Measurements from ENCODE around the gene SLC2A4RG. TPM values are rescaled to one million over a fixed set of nuclear protein-coding genes. Genes with fewer than 3 reads are reported as not detected.
"Not testable (repeated sequence)": the region's sequence is repeated elsewhere in the genome, so short reads cannot be mapped to it uniquely, and the experiment has no call there.

The SLC2A4RG gene
- total RNA-seq, 3 donors from 2014 or later (not counting 1 experiment from before 2014, with no cell fraction given): 90.4 to 100 (median 95.5) TPM

DNA sequence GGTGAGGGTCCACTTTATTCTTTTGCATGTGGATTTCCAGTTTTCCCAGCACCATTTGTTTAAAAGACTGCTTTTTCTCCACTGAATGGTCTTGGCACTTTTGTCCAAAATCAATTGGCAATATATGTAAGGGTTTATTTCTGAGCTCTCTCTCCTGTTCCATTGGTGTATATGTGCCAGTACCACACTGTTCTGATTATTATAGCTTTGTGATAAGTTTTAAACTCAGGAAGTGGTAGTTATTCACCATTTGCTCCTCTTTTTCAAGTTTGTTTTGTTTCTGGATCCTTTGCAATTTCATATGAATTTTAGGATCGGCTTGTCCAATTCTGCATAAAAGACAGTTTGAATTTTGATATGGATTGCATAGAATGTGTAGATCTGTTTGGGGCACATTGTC lies 27.4 kb upstream of the SLC2A4RG start:
- H3K9me3 Mint-ChIP-seq: no peaks in the 10 kb centered on the region
- H3K27me3 ChIP-seq (ENCODE audit: control insufficient read depth, insufficient read depth, low read length): no peaks in the 10 kb centered on the region
- H3K27ac ChIP-seq (ENCODE audit: low read length): no peak overlapping the region
- H3K27ac Mint-ChIP-seq: peak overlapping the region in 1 of 2 donors; percentile 31
- TF ChIP-seq, protein P1, sequence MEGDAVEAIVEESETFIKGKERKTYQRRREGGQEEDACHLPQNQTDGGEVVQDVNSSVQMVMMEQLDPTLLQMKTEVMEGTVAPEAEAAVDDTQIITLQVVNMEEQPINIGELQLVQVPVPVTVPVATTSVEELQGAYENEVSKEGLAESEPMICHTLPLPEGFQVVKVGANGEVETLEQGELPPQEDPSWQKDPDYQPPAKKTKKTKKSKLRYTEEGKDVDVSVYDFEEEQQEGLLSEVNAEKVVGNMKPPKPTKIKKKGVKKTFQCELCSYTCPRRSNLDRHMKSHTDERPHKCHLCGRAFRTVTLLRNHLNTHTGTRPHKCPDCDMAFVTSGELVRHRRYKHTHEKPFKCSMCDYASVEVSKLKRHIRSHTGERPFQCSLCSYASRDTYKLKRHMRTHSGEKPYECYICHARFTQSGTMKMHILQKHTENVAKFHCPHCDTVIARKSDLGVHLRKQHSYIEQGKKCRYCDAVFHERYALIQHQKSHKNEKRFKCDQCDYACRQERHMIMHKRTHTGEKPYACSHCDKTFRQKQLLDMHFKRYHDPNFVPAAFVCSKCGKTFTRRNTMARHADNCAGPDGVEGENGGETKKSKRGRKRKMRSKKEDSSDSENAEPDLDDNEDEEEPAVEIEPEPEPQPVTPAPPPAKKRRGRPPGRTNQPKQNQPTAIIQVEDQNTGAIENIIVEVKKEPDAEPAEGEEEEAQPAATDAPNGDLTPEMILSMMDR (IDR thresholded peaks at IDR 0.05): no peak
- peaks cover 15% of the 10 kb centered on the region for H3K4me1 ChIP-seq (ENCODE audit: control insufficient read depth, insufficient read depth, low read length)
- ATAC-seq (no peak), DNase-seq (no peak)
- intact Hi-C loops (cut with micrococcal nuclease): no loop called here
- no peak overlapping the region for H3K4me3 ChIP-seq (ENCODE audit: low read length)
- H3K4me3 Mint-ChIP-seq: no peak overlapping the region
- peaks cover 41 to 45% of the 10 kb centered on the region in 2 donors for H3K4me1 Mint-ChIP-seq
- peaks cover 13% of the 10 kb centered on the region for H3K36me3 ChIP-seq (ENCODE audit: control insufficient read depth, insufficient read depth, low read length)
- peaks cover 7% of the 10 kb centered on the region for H3K9me3 ChIP-seq (ENCODE audit: control insufficient read depth, insufficient read depth, low read length)
- H3K27me3 Mint-ChIP-seq (ENCODE audit: low read depth in 2 of 2): no peaks in the 10 kb centered on the region
- H3K36me3 Mint-ChIP-seq: peaks cover 13% of the 10 kb centered on the region
- WGBS (ENCODE audit: insufficient coverage): 100% methylated on average over 1 of the region's 1 CpG

GRCh38 chr20:63714858-63715257 lies 24.7 kb upstream of the SLC2A4RG start:
- peaks cover 7% of the 10 kb centered on the region for H3K9me3 ChIP-seq (ENCODE audit: control insufficient read depth, insufficient read depth, low read length)
- no peaks in the 10 kb centered on the region for H3K27me3 Mint-ChIP-seq (ENCODE audit: low read depth in 2 of 2)
- peaks cover 23% of the 10 kb centered on the region for H3K36me3 Mint-ChIP-seq
- H3K36me3 ChIP-seq (ENCODE audit: control insufficient read depth, insufficient read depth, low read length): peaks cover 17% of the 10 kb centered on the region
- H3K27me3 ChIP-seq (ENCODE audit: control insufficient read depth, insufficient read depth, low read length): no peaks in the 10 kb centered on the region
- no peak overlapping the region for H3K4me3 ChIP-seq (ENCODE audit: low read length)
- H3K4me3 Mint-ChIP-seq: no peak overlapping the region
- ATAC-seq (no peak), DNase-seq (no peak)
- no peak overlapping the region for H3K27ac Mint-ChIP-seq
- peaks cover 0 to 4% of the 10 kb centered on the region in 2 donors for H3K9me3 Mint-ChIP-seq
- H3K4me1 ChIP-seq (ENCODE audit: control insufficient read depth, insufficient read depth, low read length): no peaks in the 10 kb centered on the region
- H3K4me1 Mint-ChIP-seq: peaks cover 39 to 41% of the 10 kb centered on the region in 2 donors
- intact Hi-C loops (cut with micrococcal nuclease): no loop called here
- 100% methylated on average over 2 of the region's 5 CpGs for WGBS (ENCODE audit: insufficient coverage)
- no peak overlapping the region for H3K27ac ChIP-seq (ENCODE audit: low read length)
- TF ChIP-seq, protein P1 (IDR thresholded peaks at IDR 0.05): no peak

- Mint-ChIP-seq H3K27ac (peak overlapping the region in 1 of 2 donors; percentile 30), H3K4me3 (no peak overlapping the region), H3K27me3 (ENCODE audit: low read depth in 2 of 2) (no peaks in the 10 kb centered on the region), H3K9me3 (peaks cover 0 to 4% of the 10 kb centered on the region in 2 donors), H3K36me3 (peaks cover 23% of the 10 kb centered on the region), H3K4me1 (peaks cover 27 to 33% of the 10 kb centered on the region in 2 donors)
- H3K4me3 ChIP-seq (ENCODE audit: low read length): no peak overlapping the region
- H3K4me1 ChIP-seq (ENCODE audit: control insufficient read depth, insufficient read depth, low read length): no peaks in the 10 kb centered on the region
- H3K27ac ChIP-seq (ENCODE audit: low read length): no peak overlapping the region
- ATAC-seq (no peak), DNase-seq (no peak)
- 95% methylated on average over 1 of the region's 2 CpGs for WGBS (ENCODE audit: insufficient coverage)
- peaks cover 20% of the 10 kb centered on the region for H3K36me3 ChIP-seq (ENCODE audit: control insufficient read depth, insufficient read depth, low read length)
- H3K9me3 ChIP-seq (ENCODE audit: control insufficient read depth, insufficient read depth, low read length): peaks cover 7% of the 10 kb centered on the region
- no peaks in the 10 kb centered on the region for H3K27me3 ChIP-seq (ENCODE audit: control insufficient read depth, insufficient read depth, low read length)
- intact Hi-C loops (cut with micrococcal nuclease): no loop called here
- TF ChIP-seq, protein P1 (IDR thresholded peaks at IDR 0.05): no peak
These were observed 20.6 kb upstream of the SLC2A4RG start for GRCh38 chr20:63718996-63719395.

DNA sequence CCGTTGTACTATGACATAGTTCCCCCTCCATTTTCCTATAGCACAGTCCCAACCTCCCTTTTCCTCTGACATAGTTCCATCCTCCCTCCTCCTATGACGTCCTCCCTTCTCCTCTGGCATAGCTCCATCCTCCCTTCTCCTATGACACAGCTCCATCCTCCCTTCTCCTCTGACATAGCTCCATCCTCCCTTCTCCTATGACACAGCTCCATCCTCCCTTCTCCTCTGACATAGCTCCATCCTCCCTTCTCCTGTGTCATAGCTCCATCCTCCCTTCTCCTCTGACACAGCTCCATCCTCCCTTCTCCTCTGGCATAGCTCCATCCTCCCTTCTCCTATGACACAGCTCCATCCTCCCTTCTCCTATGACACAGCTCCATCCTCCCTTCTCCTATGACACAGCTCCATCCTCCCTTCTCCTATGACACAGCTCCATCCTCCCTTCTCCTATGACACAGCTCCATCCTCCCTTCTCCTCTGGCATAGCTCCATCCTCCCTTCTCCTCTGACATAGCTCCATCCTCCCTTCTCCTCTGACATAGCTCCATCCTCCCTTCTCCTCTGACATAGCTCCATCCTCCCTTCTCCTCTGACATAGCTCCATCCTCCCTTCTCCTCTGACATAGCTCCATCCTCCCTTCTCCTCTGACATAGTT lies 16.5 kb upstream of the SLC2A4RG start:
- H3K27ac Mint-ChIP-seq: peak overlapping the region in 1 of 2 donors; percentile 13
- H3K9me3 ChIP-seq (ENCODE audit: control insufficient read depth, insufficient read depth, low read length): peaks cover 11% of the 10 kb centered on the region

DNA sequence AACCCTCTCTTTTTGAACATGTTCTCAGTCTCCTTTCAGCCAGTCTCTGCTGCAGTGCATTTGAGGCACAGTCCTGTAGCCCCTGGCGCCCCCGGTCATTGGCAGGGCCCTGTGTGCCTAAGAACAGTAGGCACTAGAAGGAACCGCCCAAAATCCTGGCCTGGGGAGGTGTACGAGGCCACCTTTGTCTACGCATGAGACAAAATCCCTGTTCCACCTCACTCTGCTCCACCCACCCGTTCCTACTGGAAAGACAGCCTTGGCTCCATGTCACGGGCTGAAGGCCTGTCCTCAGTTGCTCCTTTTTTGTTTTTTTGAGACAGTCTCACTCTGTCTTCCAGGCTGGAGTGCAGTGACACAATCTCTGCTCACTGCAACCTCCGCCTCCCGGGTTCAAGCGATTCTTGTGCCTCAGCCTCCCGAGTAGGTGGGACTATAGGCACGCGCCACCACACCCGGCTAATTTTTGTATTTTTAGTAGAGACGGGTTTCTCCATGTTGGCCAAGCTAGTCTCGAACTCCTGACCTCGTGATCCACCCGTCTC lies 9.3 kb upstream of the SLC2A4RG start:
- not testable (repeated sequence) for H3K4me3 ChIP-seq (ENCODE audit: low read length); H3K9me3 ChIP-seq (ENCODE audit: control insufficient read depth, insufficient read depth, low read length); H3K4me3 Mint-ChIP-seq; H3K27ac Mint-ChIP-seq; H3K27me3 ChIP-seq (ENCODE audit: control insufficient read depth, insufficient read depth, low read length); ATAC-seq; H3K9me3 Mint-ChIP-seq; H3K36me3 Mint-ChIP-seq; H3K27me3 Mint-ChIP-seq (ENCODE audit: low read depth in 2 of 2)
- DNase-seq: peak in 1 of 2 donors; percentile 16
- 66% methylated on average over 18 of the region's 18 CpGs for WGBS (ENCODE audit: insufficient coverage)
- H3K4me1 Mint-ChIP-seq: peaks cover 33 to 34% of the 10 kb centered on the region in 2 donors
- H3K27ac ChIP-seq (ENCODE audit: low read length): peak overlapping the region; percentile 21
- intact Hi-C loops (cut with micrococcal nuclease): loop anchor here (10.0 kb wide), 1 partner anchor 95 kb away; no protein-coding TSS in a partner anchor
- peaks cover 59% of the 10 kb centered on the region for H3K4me1 ChIP-seq (ENCODE audit: control insufficient read depth, insufficient read depth, low read length)
- H3K36me3 ChIP-seq (ENCODE audit: control insufficient read depth, insufficient read depth, low read length): peaks cover 25% of the 10 kb centered on the region

More for the DNA sequence above, 16.5 kb upstream of the SLC2A4RG start:
- DNase-seq; H3K4me3 ChIP-seq (ENCODE audit: low read length); intact Hi-C loops (cut with micrococcal nuclease); ATAC-seq; H3K4me3 Mint-ChIP-seq; H3K27me3 Mint-ChIP-seq (ENCODE audit: low read depth in 2 of 2); H3K9me3 Mint-ChIP-seq; H3K27ac ChIP-seq (ENCODE audit: low read length); H3K27me3 ChIP-seq (ENCODE audit: control insufficient read depth, insufficient read depth, low read length): not testable (repeated sequence)
- H3K4me1 ChIP-seq (ENCODE audit: control insufficient read depth, insufficient read depth, low read length): peaks cover 11% of the 10 kb centered on the region
- Mint-ChIP-seq H3K4me1 (peaks cover 14 to 26% of the 10 kb centered on the region in 2 donors), H3K36me3 (peaks cover 23% of the 10 kb centered on the region)
- H3K36me3 ChIP-seq (ENCODE audit: control insufficient read depth, insufficient read depth, low read length): peaks cover 22% of the 10 kb centered on the region
- 92% methylated on average over 2 of the region's 2 CpGs for WGBS (ENCODE audit: insufficient coverage)

Data from natural killer cell (primary cell).